IMR-90 (cell line): Measurements from ENCODE around the gene PFDN1. TPM values are rescaled to one million over a fixed set of nuclear protein-coding genes. Genes with fewer than 3 reads are reported as not detected.

Experiments used
- ATAC-seq: fragments of 200-7000 bp; cut with Tn5 transposase; 2 replicates; pipeline ENCODE4 v1.9.1; 2020; ENCODE audit warnings: low read depth, mild to moderate bottlenecking, moderate library complexity
- BruUV-seq: library from RNA; stranded (reverse); fragments of 400-500 nt; replicated peaks from 2 replicates; lab custom pipeline; 2021; lab: Mats Ljungman, UMichigan
- CTCF ChIA-PET: fragments of 300-600 bp; formaldehyde crosslinking; extraction: SDS; loops from one replicate; lab custom pipeline; 2021; ENCODE audit warnings: antibody characterized with exemption; lab: Yijun Ruan, JAX
- POLR2A ChIA-PET: fragments of 300-600 bp; sonication (Branson Sonifier 250); formaldehyde crosslinking; loops from one replicate; lab custom pipeline; 2022; ENCODE audit warnings: antibody characterized with exemption; ENCODE audit not compliant: unreplicated experiment; lab: Charles Lee
- DNase-seq: peaks from one replicate; pipeline ENCODE4 v3.0.0; 2013
- H2AFZ ChIP-seq: replicated peaks from 2 replicates; pipeline ENCODE3; 2013; ENCODE audit warnings: low read length, mild to moderate bottlenecking; ENCODE audit not compliant: poor library complexity
- H2AK5ac ChIP-seq: 2 replicates; pipeline ENCODE4 v1.6.1; 2013; ENCODE audit warnings: low read depth, low read length, inconsistent platforms
- H2AK9ac ChIP-seq: replicated peaks from 2 replicates; pipeline ENCODE3; 2013; ENCODE audit warnings: mild to moderate bottlenecking, low read depth, low read length, moderate library complexity; ENCODE audit not compliant: poor library complexity
- H2BK120ac ChIP-seq: 2 replicates; pipeline ENCODE4 v1.6.1; 2013; ENCODE audit warnings: low read depth, low read length, inconsistent platforms
- H2BK15ac ChIP-seq: 3 replicates; pipeline ENCODE4 v1.6.1; 2013; ENCODE audit warnings: low read depth, low read length, inconsistent platforms
- H2BK20ac ChIP-seq: 2 replicates; pipeline ENCODE4 v1.6.1; 2013; ENCODE audit warnings: low read depth, mild to moderate bottlenecking, inconsistent platforms, low read length, moderate library complexity
- H2BK5ac ChIP-seq: 2 replicates; pipeline ENCODE4 v1.6.1; 2013; ENCODE audit warnings: mild to moderate bottlenecking, low read depth, low read length, inconsistent platforms; ENCODE audit not compliant: poor library complexity, severe bottlenecking
- H3K14ac ChIP-seq: replicated peaks from 2 replicates; pipeline ENCODE4 v1.6.1; 2013; ENCODE audit warnings: low read depth, low read length, inconsistent platforms
- H3K18ac ChIP-seq: 2 replicates; pipeline ENCODE4 v1.6.1; 2013; ENCODE audit warnings: low read depth, low read length, control low read depth
- H3K23ac ChIP-seq: 2 replicates; pipeline ENCODE4 v1.6.1; 2013; ENCODE audit warnings: low read depth, low read length, inconsistent platforms
- H3K27ac ChIP-seq: 2 replicates; pipeline ENCODE4 v1.5.1; 2013; ENCODE audit warnings: mild to moderate bottlenecking, control low read depth, low read length; ENCODE audit not compliant: insufficient read depth
- H3K27me3 ChIP-seq: 2 replicates; pipeline ENCODE4 v1.6.1; 2013; ENCODE audit warnings: low read length; ENCODE audit not compliant: control insufficient read depth, insufficient read depth
- H3K36me3 ChIP-seq: 2 replicates; pipeline ENCODE4 v1.6.1; 2013; ENCODE audit warnings: low read length, mixed read lengths; ENCODE audit not compliant: control insufficient read depth, insufficient read depth
- H3K4ac ChIP-seq: 2 replicates; pipeline ENCODE4 v1.6.1; 2013; ENCODE audit warnings: low read depth, low read length, inconsistent platforms
- H3K4me1 ChIP-seq: 2 replicates; pipeline ENCODE4 v1.6.1; 2013; ENCODE audit warnings: low read length, mixed read lengths; ENCODE audit not compliant: control insufficient read depth, insufficient read depth
- H3K4me2 ChIP-seq: 2 replicates; pipeline ENCODE4 v1.6.1; 2013; ENCODE audit warnings: low read depth, mild to moderate bottlenecking, control low read depth, low read length, moderate library complexity
- H3K4me3 ChIP-seq: 2 replicates; pipeline ENCODE4 v1.5.1; 2013; ENCODE audit warnings: low read depth, mild to moderate bottlenecking, control low read depth, low read length, moderate library complexity; ENCODE audit not compliant: insufficient read depth
- H3K56ac ChIP-seq: 2 replicates; pipeline ENCODE4 v1.6.1; 2013; ENCODE audit warnings: low read length, inconsistent platforms; ENCODE audit not compliant: insufficient read depth; ENCODE audit errors: extremely low read depth
- H3K79me1 ChIP-seq, 2 experiments: 2 replicates each; pipeline ENCODE4 v1.6.1; 2013; ENCODE audit warnings: low read length in 2 of 2, inconsistent platforms in 1 of 2, low read depth in 1 of 2
- H3K9ac ChIP-seq: 2 replicates; pipeline ENCODE4 v1.6.1; 2013; ENCODE audit warnings: low read depth, low read length, control low read depth
- H3K9me1 ChIP-seq: 2 replicates; pipeline ENCODE4 v1.6.1; 2013; ENCODE audit warnings: low read length, inconsistent platforms; ENCODE audit not compliant: insufficient read depth
- H3K9me3 ChIP-seq: 2 replicates; pipeline ENCODE4 v1.6.1; 2013; ENCODE audit warnings: low read length; ENCODE audit not compliant: control insufficient read depth, insufficient read depth
- H4K20me1 ChIP-seq: 2 replicates; pipeline ENCODE4 v1.6.1; 2013; ENCODE audit warnings: low read length, inconsistent platforms; ENCODE audit not compliant: insufficient read depth
- H4K5ac ChIP-seq: 2 replicates; pipeline ENCODE4 v1.6.1; 2013; ENCODE audit warnings: mild to moderate bottlenecking, low read depth, low read length, control low read depth
- H4K8ac ChIP-seq, 2 experiments: 2 replicates each; pipeline ENCODE4 v1.6.1; 2013; ENCODE audit warnings: low read depth in 2 of 2, low read length in 2 of 2, control low read depth in 1 of 2, inconsistent platforms in 1 of 2
- H4K91ac ChIP-seq: 2 replicates; pipeline ENCODE4 v1.6.1; 2013; ENCODE audit warnings: low read depth, low read length, inconsistent platforms; ENCODE audit not compliant: insufficient read depth
- BHLHE40 ChIP-seq: fragments of 150-350 bp; IDR thresholded peaks from 2 replicates; pipeline ENCODE4 v1.6.1; 2016; ENCODE audit warnings: mild to moderate bottlenecking, low read depth, low read length
- CEBPB ChIP-seq: IDR thresholded peaks from 2 replicates; pipeline ENCODE4 v1.6.1; 2012; ENCODE audit warnings: low read depth, low read length, improper control_type of control experiment
- CHD1 ChIP-seq: IDR thresholded peaks from 2 replicates; pipeline ENCODE4 v1.6.1; 2012; ENCODE audit warnings: low read depth, low read length, improper control_type of control experiment
- ELK1 ChIP-seq: fragments of 150-350 bp; IDR thresholded peaks from 2 replicates; pipeline ENCODE4 v1.6.1; 2016; ENCODE audit warnings: low read depth, mild to moderate bottlenecking, low read length, moderate library complexity, borderline replicate concordance
- MAFK ChIP-seq: IDR thresholded peaks from 2 replicates; pipeline ENCODE4 v1.6.1; 2012; ENCODE audit warnings: low read depth, low read length, improper control_type of control experiment
- MAZ ChIP-seq: IDR thresholded peaks from 2 replicates; pipeline ENCODE4 v1.6.1; 2012; ENCODE audit warnings: low read depth, mild to moderate bottlenecking, low read length, improper control_type of control experiment, moderate library complexity, borderline replicate concordance
- NFE2L2 ChIP-seq: fragments of 150-350 bp; IDR thresholded peaks from 2 replicates; pipeline ENCODE4 v1.6.1; 2016; ENCODE audit warnings: low read depth, mild to moderate bottlenecking, low read length
- POLR2A ChIP-seq: IDR thresholded peaks from 2 replicates; pipeline ENCODE4 v1.6.1; 2012; ENCODE audit warnings: mild to moderate bottlenecking, low read depth, low read length
- RAD21 ChIP-seq: IDR thresholded peaks from 2 replicates; pipeline ENCODE4 v1.6.1; 2012; ENCODE audit warnings: low read length, improper control_type of control experiment
- RCOR1 ChIP-seq: IDR thresholded peaks from 2 replicates; pipeline ENCODE4 v1.6.1; 2012; ENCODE audit warnings: mild to moderate bottlenecking, low read length, improper control_type of control experiment; ENCODE audit not compliant: insufficient replicate concordance
- RFX5 ChIP-seq: IDR thresholded peaks from 2 replicates; pipeline ENCODE4 v1.8.0; 2012; ENCODE audit warnings: low read depth, mild to moderate bottlenecking, low read length, moderate library complexity
- SMC3 ChIP-seq: fragments of 150-350 bp; IDR thresholded peaks from 2 replicates; pipeline ENCODE4 v1.6.1; 2016; ENCODE audit warnings: low read depth, mild to moderate bottlenecking, antibody characterized with exemption, low read length, moderate library complexity
- WGBS, 2 experiments: methylation state at CpG; one replicate each; pipeline versions ENCODE4 v1.1.5 to v1.1.7; 2013; ENCODE audit warnings: missing lambda C conversion rate in 2 of 2; ENCODE audit not compliant: insufficient read length in 1 of 2; ENCODE audit errors: extremely low coverage in 2 of 2; 5-methylcytosine and 5-hydroxymethylcytosine counted together
- dilution Hi-C: fragments of 300-500 bp; cut with HindIII; formaldehyde crosslinking; loops from one replicate; pipeline ENCODE4 v1.14.3; 2018; ENCODE audit warnings: low sequenced_read_pairs; ENCODE audit not compliant: unreplicated experiment
- in situ Hi-C: fragments of 300-500 bp; cut with MboI; formaldehyde crosslinking; loops from 3 replicates; pipeline ENCODE4 v1.14.3; 2019; ENCODE audit warnings: low sequenced_read_pairs, inconsistent platforms, mixed read lengths
- intact Hi-C: fragments of 100-400 bp; cut with micrococcal nuclease; formaldehyde crosslinking; loops from 2 replicates; pipeline ENCODE4 v1.10.0; 2022
- polyA plus RNA-seq, 3 experiments: library from polyadenylated mRNA; depleted of rRNA; stranded (reverse); fragments of >200 nt; gene quantifications; 2 replicates each; pipeline ENCODE4 v1.2.3, GENCODE V29; 2012; ENCODE audit warnings: low replicate concordance in 1 of 3
- total RNA-seq: library from RNA; depleted of rRNA; stranded (reverse); fragments of >200 nt; gene quantifications from 2 replicates; pipeline ENCODE4 v1.2.3, GENCODE V29; 2012
- TF ChIP-seq, protein P1 (sequence below): conservative IDR thresholded peaks from 2 replicates; pipeline ENCODE4 v1.5.1; 2012; ENCODE audit warnings: mild to moderate bottlenecking, low read depth, low read length, improper control_type of control experiment

PFDN1 gene
- total and polyA plus RNA-seq, 2 of the 4 experiments (the other 2 are of a cell fraction) = 98.8 to 134 TPM

DNA sequence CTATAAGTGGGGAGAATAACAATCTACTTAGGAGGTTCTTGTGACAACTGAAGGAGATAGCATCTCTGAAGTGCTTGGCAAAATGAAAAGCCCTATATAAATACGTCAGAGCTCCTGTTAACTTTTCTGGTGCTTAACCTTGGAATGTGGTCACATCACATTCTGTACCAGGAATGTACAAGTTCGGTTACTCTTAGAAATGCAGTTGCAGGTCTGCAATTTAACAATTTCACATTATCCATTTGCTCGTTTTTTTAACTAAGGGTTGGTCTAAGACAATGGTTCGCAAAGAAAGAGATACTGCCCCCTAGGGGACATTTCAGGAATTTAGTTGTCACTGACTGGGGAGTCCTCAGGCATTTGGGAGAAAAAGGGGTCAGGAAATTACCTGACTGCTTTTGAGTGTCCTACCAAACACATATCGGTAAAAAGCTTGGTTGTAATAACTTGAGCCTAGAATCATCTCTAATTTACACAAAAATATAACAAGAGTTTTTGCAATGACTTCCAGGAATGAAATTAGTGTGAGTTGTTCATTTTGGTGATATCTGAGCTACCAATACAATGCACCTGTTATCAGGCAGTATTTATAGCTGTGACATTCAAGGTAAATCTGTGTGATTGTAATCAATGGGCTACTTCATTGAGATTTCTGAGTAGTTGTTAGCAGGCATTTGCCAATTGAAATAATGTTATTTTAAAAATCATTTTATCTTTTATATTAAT is 48.9 kb upstream of the PFDN1 start:
- no peak overlapping the region for H3K14ac ChIP-seq
- in situ Hi-C loops = loop anchor here (5.0 to 25.0 kb wide), 2 partner anchors 109 to 564 kb away; partner anchors contain the start of gene PSD2
- no peak overlapping the region for H2BK120ac ChIP-seq
- TF ChIP-seq, protein P1, sequence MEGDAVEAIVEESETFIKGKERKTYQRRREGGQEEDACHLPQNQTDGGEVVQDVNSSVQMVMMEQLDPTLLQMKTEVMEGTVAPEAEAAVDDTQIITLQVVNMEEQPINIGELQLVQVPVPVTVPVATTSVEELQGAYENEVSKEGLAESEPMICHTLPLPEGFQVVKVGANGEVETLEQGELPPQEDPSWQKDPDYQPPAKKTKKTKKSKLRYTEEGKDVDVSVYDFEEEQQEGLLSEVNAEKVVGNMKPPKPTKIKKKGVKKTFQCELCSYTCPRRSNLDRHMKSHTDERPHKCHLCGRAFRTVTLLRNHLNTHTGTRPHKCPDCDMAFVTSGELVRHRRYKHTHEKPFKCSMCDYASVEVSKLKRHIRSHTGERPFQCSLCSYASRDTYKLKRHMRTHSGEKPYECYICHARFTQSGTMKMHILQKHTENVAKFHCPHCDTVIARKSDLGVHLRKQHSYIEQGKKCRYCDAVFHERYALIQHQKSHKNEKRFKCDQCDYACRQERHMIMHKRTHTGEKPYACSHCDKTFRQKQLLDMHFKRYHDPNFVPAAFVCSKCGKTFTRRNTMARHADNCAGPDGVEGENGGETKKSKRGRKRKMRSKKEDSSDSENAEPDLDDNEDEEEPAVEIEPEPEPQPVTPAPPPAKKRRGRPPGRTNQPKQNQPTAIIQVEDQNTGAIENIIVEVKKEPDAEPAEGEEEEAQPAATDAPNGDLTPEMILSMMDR = peak; percentile 85
- no peak for TF ChIP-seq BHLHE40
- no peak for TF ChIP-seq POLR2A
- no peak for TF ChIP-seq ELK1
- TF ChIP-seq RCOR1 = no peak
- peak; percentile 84 for TF ChIP-seq RAD21
- no peak for TF ChIP-seq RFX5
- TF ChIP-seq CEBPB = no peak
- no peak for TF ChIP-seq MAFK
- TF ChIP-seq SMC3 = peak; percentile 85
- no peak for TF ChIP-seq MAZ
- no peak for TF ChIP-seq CHD1
- no peak for TF ChIP-seq NFE2L2
- dilution Hi-C loops = no loop called here
- H3K4me1 ChIP-seq = no peaks in the 10 kb centered on the region
- no peak overlapping the region for H3K4me2 ChIP-seq
- POLR2A ChIA-PET = no interaction called here
- intact Hi-C loops = loop anchor here (1.0 to 10.0 kb wide), 3 partner anchors 107 to 277 kb away; no protein-coding TSS in a partner anchor
- no peak overlapping the region for H4K91ac ChIP-seq
- no peak overlapping the region for H2BK20ac ChIP-seq
- H3K36me3 ChIP-seq = no peaks in the 10 kb centered on the region
- no peak overlapping the region for H2AK9ac ChIP-seq
- peak; percentile 70 for DNase-seq
- no peaks in the 10 kb centered on the region for H3K9me1 ChIP-seq
- H2BK5ac ChIP-seq = no peak overlapping the region
- H3K27ac ChIP-seq = no peak overlapping the region
- no peak overlapping the region for H3K56ac ChIP-seq
- no peak overlapping the region for H4K8ac ChIP-seq
- no peaks in the 10 kb centered on the region for H3K9me3 ChIP-seq
- no peaks in the 10 kb centered on the region; a peak in 1 of 4 replicates for H3K79me1 ChIP-seq
- no peak overlapping the region for H4K5ac ChIP-seq
- no peak overlapping the region for H3K9ac ChIP-seq
- H2AK5ac ChIP-seq = no peak overlapping the region
- no peaks in the 10 kb centered on the region for H3K27me3 ChIP-seq
- H2AFZ ChIP-seq = no peak overlapping the region
- CTCF ChIA-PET = interaction anchor here (0.6 to 11.0 kb wide), 11 partner anchors 11 to 328 kb away, joined by 3 to 233 read pairs (median 5); no protein-coding TSS in a partner anchor
- BruUV-seq = no TSS peak
- no peak overlapping the region for H3K23ac ChIP-seq
- H3K4ac ChIP-seq = no peak overlapping the region
- no peak overlapping the region for H2BK15ac ChIP-seq
- ATAC-seq = peak; percentile 83
- 7% methylated on average over 2 of the region's 5 CpGs; no CpG with 5 or more reads in 1 of the 2 experiments for WGBS, 2 experiments
- no peaks in the 10 kb centered on the region for H4K20me1 ChIP-seq
- no peak overlapping the region for H3K4me3 ChIP-seq
- no peak overlapping the region for H3K18ac ChIP-seq
